GM21381 (cell line): ENCODE data around the gene PTHLH.

Experiments
- ATAC-seq: cut with Tn5 transposase; IDR thresholded peaks from one replicate; pipeline ENCODE4 v1.9.1; 2021; ENCODE audit warnings: mild to moderate bottlenecking, moderate library complexity; ENCODE audit not compliant: unreplicated experiment

PTHLH gene

DNA sequence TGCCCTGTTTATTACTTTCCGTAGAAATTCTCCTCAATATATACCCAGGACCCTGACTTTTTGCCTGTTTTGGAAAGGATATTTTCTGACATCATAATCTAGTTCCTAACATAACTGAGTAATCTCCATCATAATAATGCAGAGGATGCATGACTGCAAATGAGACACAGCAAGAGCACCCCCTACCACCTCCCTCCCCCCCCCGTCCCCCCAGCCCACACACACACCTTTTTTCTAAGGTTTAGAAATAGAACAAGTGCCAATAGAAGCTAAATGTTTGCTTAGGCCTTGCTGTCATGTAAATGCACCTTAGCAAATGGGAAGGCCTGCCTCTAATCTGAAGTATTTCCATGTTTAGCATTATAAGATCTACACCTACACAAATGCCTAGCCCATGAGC lies at the start of gene PTHLH:
Gene PTHLH (minus strand): TSS at position 13 of the 400 bp plus-strand sequence. CDS start 3,239 bp downstream, outside the sequence.
- ATAC-seq, result no peak

DNA sequence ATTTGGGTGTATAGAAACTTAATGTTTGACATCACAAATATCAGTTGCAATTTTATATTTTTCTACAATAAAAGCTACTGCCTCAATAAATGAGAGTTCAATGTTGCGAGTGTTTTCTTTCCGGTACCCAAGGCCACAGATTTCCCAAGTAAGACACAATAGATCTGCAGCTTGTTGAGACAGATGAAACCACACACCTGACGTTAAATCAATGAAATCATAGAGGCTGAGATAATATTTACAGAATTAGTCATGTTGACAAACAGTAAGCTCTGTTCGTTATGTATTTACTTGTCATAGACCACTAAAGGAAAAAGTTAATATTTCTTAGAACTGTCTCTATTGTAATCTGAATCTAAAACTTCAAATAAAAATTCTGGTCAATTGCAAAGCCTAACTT lies 49.2 kb upstream of the PTHLH start:
- no peak for ATAC-seq

DNA sequence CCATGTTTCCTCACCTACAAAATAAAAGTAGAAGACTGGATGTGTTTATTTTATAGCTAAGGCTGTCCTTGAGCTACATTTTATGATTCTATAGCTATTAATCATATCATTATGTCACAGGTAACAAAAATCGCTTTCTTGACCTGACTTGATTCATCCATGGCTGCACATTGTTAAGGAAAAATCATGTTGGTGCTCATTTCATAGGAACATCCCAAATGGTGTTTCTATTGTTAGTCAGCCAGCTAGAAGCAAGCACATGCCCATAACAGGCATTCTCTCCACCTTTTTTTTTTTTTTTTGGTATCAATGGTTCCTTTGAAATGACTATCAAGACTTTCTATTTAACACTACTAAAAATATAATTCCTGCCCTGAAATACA lies 45.3 kb upstream of the PTHLH start:
- no peak for ATAC-seq

- no peak for ATAC-seq
Observed at GRCh38 chr12:28017126-28017872, 44.8 kb upstream of the PTHLH start.

DNA sequence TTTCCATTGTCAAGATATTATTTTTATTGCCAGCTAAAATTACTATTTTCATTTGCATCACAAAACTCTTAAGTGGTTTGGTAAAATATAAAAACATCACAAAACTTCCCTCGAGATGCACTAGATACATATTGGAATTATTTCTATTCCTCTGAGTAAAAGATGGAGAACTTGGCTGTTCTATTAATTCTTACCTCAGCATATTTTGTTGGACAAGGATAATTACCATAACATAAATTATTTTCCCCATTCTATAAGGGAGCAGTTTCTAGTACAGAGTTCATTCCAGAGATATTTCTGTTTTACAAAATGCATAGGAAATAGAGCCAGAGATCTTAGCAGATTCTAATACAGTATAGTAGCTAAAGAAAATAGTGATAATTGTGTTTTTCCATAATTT lies 42.6 kb upstream of the PTHLH start:
- ATAC-seq, result no peak

- ATAC-seq, result no peak
Observed at GRCh38 chr12:28014196-28014595, 41.7 kb upstream of the PTHLH start.

- ATAC-seq, result no peak
Observed at GRCh38 chr12:28012333-28012918, 39.9 kb upstream of the PTHLH start.

DNA sequence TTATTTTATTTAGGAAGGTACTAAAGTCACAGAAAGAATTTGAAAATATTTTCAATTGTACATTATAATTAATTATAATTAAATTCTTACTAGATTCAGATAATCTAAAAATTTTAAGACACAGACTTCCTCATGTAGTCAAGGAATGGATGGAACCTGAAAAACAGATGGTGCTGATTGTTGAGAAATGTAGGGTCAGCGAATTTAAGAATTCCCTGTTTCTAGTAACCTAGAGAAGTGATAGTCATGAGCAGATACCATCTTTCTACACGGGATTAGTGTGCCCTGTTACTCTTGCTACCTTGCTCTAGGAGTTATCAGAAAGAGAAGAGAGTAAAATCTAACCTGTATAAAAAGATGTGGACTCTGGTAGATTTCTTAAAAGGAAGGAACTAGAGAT lies 37.5 kb upstream of the PTHLH start:
- ATAC-seq, result no peak

DNA sequence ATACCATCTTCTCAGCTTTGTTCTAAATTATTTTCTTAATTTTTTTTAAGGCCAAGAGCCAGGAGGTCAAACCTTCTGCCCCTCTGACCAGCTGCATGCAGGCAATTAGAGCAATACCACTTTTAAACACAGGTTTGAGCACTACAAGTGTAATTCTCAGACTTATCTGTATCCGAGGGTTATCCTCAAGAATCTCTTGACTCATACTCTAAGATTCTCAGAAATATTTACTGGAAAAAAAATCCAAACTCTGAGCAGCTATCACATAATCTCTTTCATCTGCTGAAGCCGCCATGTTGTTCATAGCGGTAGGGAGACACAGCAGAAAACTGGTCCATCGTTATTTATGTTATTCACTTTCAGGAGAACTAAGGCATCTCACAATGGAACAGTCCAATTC lies 27.4 kb upstream of the PTHLH start:
- no peak for ATAC-seq

GRCh38 chr12:27999521-27999920 lies 27.0 kb upstream of the PTHLH start:
- ATAC-seq, result no peak

DNA sequence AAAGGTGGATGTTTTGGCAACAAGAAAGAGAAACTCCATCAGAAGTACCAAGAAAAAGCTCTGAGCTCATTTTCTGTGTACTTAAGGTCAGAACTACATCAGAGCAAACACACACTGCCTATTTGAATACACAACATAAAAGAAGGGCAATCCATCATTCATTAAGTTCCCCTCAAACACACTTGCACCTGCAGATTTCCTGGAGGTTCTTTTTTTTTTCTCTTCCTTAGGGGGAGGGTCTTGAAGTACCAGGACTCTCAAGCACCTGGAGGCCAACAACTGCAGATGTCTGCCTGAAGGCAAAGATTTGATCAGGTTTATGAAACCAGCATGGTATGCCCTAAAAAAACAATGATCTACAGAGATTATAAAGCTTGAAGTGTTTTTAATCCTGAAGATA lies 26.1 kb upstream of the PTHLH start:
- no peak for ATAC-seq

DNA sequence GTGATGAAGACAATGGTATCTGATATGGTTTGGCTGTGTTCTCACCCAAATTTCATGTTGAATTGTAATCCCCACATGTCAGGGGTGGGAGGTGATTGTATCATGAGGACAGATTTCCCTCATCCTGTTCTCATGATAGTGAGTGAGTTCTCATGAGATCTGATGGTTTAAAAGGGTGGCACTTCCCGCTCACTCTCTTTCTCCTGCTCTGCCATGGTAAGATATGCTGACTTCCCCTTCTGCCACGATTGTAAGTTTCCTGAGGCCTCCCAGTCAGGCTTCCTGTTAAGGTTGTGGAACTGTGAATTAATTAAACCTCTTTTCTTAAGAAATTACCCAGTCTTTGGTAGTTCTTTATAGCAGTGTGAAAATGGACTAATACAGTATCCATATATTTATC lies 25.6 kb upstream of the PTHLH start:
- ATAC-seq, result no peak

DNA sequence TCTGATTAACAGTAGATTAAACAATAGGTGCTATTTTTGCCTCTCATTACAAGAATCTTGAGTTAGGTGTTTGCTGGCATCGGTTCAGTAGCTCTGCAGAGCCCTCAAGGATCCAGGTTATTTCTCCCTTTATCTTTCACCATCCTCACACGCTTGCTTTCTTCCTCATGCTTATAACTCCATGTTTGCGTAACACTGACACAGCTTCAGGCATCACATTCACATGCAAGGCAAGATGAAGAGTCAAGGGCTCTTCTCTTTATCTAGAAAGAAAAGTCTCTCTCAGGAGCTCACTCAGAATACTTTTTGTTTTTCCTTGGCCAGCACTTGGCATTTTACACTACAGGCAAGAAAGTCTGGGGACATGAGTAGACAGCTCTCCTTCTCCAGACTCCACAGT lies 24.2 kb upstream of the PTHLH start:
- no peak for ATAC-seq

DNA sequence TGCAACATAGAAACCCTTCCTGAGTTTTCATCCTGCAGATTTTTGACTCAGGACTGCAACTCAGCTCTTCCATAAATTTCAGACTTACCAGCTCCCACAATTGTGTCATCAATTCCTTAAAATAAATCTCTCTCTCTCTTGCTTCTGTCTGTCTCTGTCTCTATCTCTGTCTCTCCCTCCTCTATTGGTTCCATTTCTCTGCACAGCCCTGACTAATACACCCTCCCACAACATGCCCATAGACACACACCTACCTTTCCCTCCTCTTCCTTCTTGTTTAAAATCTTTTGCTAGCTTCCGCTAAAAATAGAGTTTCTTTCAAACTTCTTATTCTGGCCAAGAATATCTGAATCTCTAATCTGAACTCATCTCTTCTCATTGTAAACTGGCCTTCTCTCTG lies 22.9 kb upstream of the PTHLH start:
- ATAC-seq, result no peak

DNA sequence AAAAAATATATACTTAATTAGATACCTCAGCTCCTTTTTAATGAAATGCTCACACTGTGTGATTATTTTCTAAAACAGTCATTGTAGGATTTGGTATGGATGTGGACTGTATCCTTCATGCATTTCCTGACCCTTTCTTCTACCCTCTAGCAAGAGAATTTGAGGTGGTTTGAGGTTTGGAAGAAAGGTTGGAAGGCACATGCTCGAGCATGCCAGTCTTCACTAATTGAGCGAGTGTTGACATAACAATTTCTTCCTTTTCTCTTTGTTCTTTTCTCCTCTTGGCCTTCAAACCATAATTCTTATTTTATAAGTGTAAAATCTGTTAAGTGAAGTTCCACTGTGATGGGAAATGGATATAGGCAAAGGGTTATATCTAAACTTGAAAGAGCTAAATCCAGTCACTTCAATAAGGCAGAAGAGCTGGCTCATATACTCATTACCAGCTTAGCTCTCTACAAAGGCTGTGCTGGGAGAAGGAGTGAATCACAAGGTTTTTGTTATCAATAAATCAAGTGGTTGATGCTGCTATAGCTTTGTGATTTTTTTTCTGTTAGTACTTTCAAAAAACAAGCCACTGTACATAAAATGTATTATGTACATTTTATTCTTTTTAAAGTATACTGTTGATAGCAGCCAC lies 16.2 kb upstream of the PTHLH start:
- ATAC-seq, result no peak

DNA sequence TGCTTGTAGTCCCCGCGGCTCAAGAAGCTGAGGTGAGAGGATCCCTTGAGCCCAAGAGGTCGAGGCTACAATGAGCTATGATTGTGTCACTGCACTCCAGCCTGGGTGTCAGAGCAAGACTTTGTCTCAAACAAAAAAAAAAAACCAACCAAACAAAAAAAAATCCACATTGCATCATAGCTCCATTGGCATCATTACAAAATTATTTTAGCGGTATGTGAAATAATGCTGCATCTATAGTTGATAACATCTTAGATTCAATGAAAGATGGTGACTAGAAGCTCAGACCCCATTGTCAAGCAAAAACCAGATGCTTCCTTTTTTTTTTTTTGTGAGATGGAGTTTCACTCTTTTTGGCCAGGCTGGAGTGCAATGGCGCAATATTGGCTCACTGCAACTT lies 14.8 kb upstream of the PTHLH start:
- no peak for ATAC-seq

GRCh38 chr12:27984275-27984674 lies 11.7 kb upstream of the PTHLH start:
- ATAC-seq, result no peak

- ATAC-seq, result no peak
Observed at GRCh38 chr12:27982951-27983350, 10.4 kb upstream of the PTHLH start.

- no peak for ATAC-seq
Observed at GRCh38 chr12:27982385-27982784, 9.9 kb upstream of the PTHLH start.

- ATAC-seq, result no peak
Observed at GRCh38 chr12:27981874-27982273, 9.3 kb upstream of the PTHLH start.

GRCh38 chr12:27979145-27979544 lies 6.6 kb upstream of the PTHLH start:
- no peak for ATAC-seq
